Chondrocyte (in vitro differentiated cells): ENCODE data around the gene PRKCA. TPM values are rescaled to one million over a fixed set of nuclear protein-coding genes. Genes with fewer than 3 reads are reported as not detected.

ENCODE experiments used
- DNase-seq: peaks from one replicate; pipeline ENCODE4 v3.0.0; 2021; ENCODE audit warnings: mixed read lengths, low spot score
- H3K27ac Mint-ChIP-seq: one replicate; pipeline ENCODE4 v1.8.0; 2021; ENCODE audit warnings: mild to moderate bottlenecking, moderate library complexity, mixed read lengths; ENCODE audit not compliant: unreplicated experiment
- H3K27me3 Mint-ChIP-seq: 2 replicates; pipeline ENCODE4 v1.8.0; 2021; ENCODE audit warnings: low read depth, mixed read lengths
- H3K36me3 Mint-ChIP-seq: 2 replicates; pipeline ENCODE4 v1.8.0; 2021; ENCODE audit warnings: low read depth, mixed read lengths
- H3K4me1 Mint-ChIP-seq: 2 replicates; pipeline ENCODE4 v1.8.0; 2021; ENCODE audit warnings: low read depth, mild to moderate bottlenecking, mixed read lengths
- H3K4me3 Mint-ChIP-seq: one replicate; pipeline ENCODE4 v1.8.0; 2021; ENCODE audit warnings: mild to moderate bottlenecking, moderate library complexity, mixed read lengths; ENCODE audit not compliant: unreplicated experiment
- H3K9me3 Mint-ChIP-seq: 2 replicates; pipeline ENCODE4 v1.8.0; 2021; ENCODE audit warnings: low read depth, mixed read lengths
- CTCF ChIP-seq: fragments of 200-600 bp; sonication (generic); IDR thresholded peaks from 2 replicates; pipeline ENCODE4 v1.5.0; 2021; ENCODE audit warnings: antibody characterized with exemption, mild to moderate bottlenecking, moderate library complexity
- total RNA-seq: library from RNA; stranded (reverse); gene quantifications from 3 replicates; pipeline ENCODE4 v1.2.1, GENCODE V29; 2021

Gene PRKCA
- total RNA-seq, 1 donor from 2014 or later = 51.5 TPM

DNA sequence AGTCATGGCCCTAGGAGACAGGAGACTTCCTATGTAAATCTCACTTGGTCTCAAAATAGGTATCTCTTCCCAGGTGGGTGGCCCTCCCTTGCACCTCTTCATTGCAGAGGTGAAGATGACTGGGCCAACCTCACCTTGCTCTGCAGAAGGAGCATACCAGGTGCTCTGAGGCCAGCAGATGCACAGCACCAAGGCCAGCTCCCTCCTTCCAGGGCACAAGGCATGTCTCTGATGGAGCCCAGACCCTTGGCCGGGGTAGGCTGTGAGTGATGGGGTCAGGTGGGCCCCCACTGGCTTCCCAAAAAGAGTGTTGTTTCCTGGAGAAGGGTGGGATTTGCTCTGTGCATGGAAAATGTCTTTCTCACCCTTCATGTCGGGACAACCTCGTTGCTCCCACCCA is 545.3 kb downstream of the PRKCA start:
- Mint-ChIP-seq H3K27me3 (peaks cover 38% of the 10 kb centered on the region), H3K4me3 (no peak overlapping the region)

GRCh38 chr17:66848496-66848895 is 546.1 kb downstream of the PRKCA start:
- H3K27ac Mint-ChIP-seq = no peak overlapping the region
- TF ChIP-seq CTCF = no peak
- DNase-seq = no peak
- H3K36me3 Mint-ChIP-seq = no peaks in the 10 kb centered on the region
- H3K4me1 Mint-ChIP-seq = peaks cover 3% of the 10 kb centered on the region
- peaks cover 8% of the 10 kb centered on the region for H3K9me3 Mint-ChIP-seq
- peaks cover 39% of the 10 kb centered on the region for H3K27me3 Mint-ChIP-seq
- H3K4me3 Mint-ChIP-seq = no peak overlapping the region

More for the DNA sequence above, 545.3 kb downstream of the PRKCA start:
- Mint-ChIP-seq H3K9me3 (peaks cover 8% of the 10 kb centered on the region), H3K27ac (no peak overlapping the region), H3K36me3 (no peaks in the 10 kb centered on the region), H3K4me1 (peaks cover 3% of the 10 kb centered on the region)
- no peak for TF ChIP-seq CTCF
- no peak for DNase-seq

GRCh38 chr17:66849032-66849655 is 546.7 kb downstream of the PRKCA start:
- Mint-ChIP-seq H3K9me3 (peaks cover 8% of the 10 kb centered on the region), H3K4me1 (peaks cover 3% of the 10 kb centered on the region), H3K27me3 (peaks cover 34% of the 10 kb centered on the region), H3K4me3 (no peak overlapping the region), H3K27ac (no peak overlapping the region), H3K36me3 (no peaks in the 10 kb centered on the region)
- TF ChIP-seq CTCF = no peak
- no peak for DNase-seq

GRCh38 chr17:66849851-66850580 is 547.6 kb downstream of the PRKCA start:
- Mint-ChIP-seq H3K4me3 (no peak overlapping the region), H3K4me1 (peaks cover 3% of the 10 kb centered on the region), H3K27ac (no peak overlapping the region), H3K36me3 (peaks cover 3% of the 10 kb centered on the region), H3K27me3 (peaks cover 28% of the 10 kb centered on the region), H3K9me3 (peaks cover 14% of the 10 kb centered on the region)
- DNase-seq = no peak
- no peak for TF ChIP-seq CTCF

DNA sequence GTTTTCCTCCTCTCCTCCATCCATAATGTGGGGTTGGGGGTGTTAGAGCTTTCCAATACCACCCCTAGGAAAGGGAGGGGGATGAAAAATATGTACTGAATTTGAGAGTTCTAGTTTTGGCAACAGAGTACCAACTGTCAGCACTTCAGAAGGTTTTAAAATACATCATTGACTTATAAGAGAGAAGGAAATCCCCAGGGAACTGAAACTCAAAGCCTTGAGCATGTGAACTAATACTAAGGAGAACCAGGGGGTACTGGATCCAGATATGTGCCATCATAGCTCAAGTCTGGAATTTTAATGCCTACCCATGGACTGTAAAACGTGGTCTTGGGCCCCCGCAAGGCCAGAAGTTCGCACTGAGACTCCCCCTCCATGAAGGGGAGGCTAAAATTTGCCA is 548.3 kb downstream of the PRKCA start:
- DNase-seq = no peak
- Mint-ChIP-seq H3K4me1 (peaks cover 3% of the 10 kb centered on the region), H3K27me3 (peaks cover 28% of the 10 kb centered on the region), H3K9me3 (peaks cover 19% of the 10 kb centered on the region), H3K36me3 (peaks cover 3% of the 10 kb centered on the region), H3K27ac (no peak overlapping the region), H3K4me3 (no peak overlapping the region)
- no peak for TF ChIP-seq CTCF
